ENCODE results near the gene SEMA3C.

The SEMA3C gene

GRCh38 chr7:80960244-80960795 lies 41.5 kb upstream of the SEMA3C start:
- TF ChIP-seq CREB1 (IDR thresholded peaks at IDR 0.05; ENCODE audit: low read depth) (no peak), FOXM1 (IDR thresholded peaks at IDR 0.05; ENCODE audit: borderline replicate concordance, low read depth) (no peak), CEBPB (IDR thresholded peaks at IDR 0.05) (no peak), YY1 (IDR thresholded peaks at IDR 0.05; ENCODE audit: low read depth) (no peak), USF1 (IDR thresholded peaks at IDR 0.05) (no peak), EGR1 (IDR thresholded peaks at IDR 0.05) (no peak), ZBTB7A (IDR thresholded peaks at IDR 0.05; ENCODE audit: low read depth) (no peak), TCF12 (IDR thresholded peaks at IDR 0.05; ENCODE audit: low read depth) (no peak)
- TF ChIP-seq, protein P1, sequence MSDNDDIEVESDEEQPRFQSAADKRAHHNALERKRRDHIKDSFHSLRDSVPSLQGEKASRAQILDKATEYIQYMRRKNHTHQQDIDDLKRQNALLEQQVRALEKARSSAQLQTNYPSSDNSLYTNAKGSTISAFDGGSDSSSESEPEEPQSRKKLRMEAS (IDR thresholded peaks at IDR 0.05), result no peak

DNA sequence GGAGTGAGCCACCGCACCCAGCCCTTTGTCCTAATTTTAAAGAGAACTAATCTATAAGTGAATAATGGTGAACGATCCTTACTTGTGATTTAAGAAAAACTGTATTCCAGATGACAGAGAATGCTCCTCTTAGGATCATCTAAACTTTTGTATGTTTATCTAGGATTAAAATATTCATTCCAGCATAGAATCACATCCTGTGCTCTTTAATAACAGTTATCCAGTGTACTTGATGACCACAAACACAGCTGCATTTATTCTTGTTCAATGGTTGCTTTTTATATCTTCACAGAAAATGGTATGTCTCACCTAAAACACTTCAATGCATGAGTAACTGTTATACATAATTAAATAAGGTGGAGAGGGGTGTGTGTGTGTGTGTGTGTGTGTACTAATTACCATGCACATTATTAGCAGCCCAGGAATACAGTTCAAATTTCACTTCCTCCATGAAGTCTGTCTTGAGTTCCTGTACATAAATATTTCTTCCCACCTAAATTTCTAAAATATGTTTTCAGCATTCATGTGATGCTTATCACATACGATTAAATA lies 38.5 kb upstream of the SEMA3C start:
- TF ChIP-seq NFIC (IDR thresholded peaks at IDR 0.05) (no peak), USF1 (IDR thresholded peaks at IDR 0.05) (no peak), TCF12 (IDR thresholded peaks at IDR 0.05; ENCODE audit: low read depth) (no peak), RAD21 (IDR thresholded peaks at IDR 0.05; ENCODE audit: low read depth) (no peak), EP300 (IDR thresholded peaks at IDR 0.05; ENCODE audit: borderline replicate concordance) (no peak), YY1 (IDR thresholded peaks at IDR 0.05; ENCODE audit: low read depth) (no peak), TEAD4 (IDR thresholded peaks at IDR 0.05) (no peak), CREB1 (IDR thresholded peaks at IDR 0.05; ENCODE audit: low read depth) (no peak), ZBTB7A (IDR thresholded peaks at IDR 0.05; ENCODE audit: low read depth) (no peak), TAF1 (IDR thresholded peaks at IDR 0.05; ENCODE audit: low read depth) (no peak), CEBPB (IDR thresholded peaks at IDR 0.05) (no peak), EGR1 (IDR thresholded peaks at IDR 0.05) (no peak), FOXM1 (IDR thresholded peaks at IDR 0.05; ENCODE audit: borderline replicate concordance, low read depth) (no peak)
- TF ChIP-seq, protein P1 (IDR thresholded peaks at IDR 0.05), result no peak
- TF ChIP-seq, protein P2, sequence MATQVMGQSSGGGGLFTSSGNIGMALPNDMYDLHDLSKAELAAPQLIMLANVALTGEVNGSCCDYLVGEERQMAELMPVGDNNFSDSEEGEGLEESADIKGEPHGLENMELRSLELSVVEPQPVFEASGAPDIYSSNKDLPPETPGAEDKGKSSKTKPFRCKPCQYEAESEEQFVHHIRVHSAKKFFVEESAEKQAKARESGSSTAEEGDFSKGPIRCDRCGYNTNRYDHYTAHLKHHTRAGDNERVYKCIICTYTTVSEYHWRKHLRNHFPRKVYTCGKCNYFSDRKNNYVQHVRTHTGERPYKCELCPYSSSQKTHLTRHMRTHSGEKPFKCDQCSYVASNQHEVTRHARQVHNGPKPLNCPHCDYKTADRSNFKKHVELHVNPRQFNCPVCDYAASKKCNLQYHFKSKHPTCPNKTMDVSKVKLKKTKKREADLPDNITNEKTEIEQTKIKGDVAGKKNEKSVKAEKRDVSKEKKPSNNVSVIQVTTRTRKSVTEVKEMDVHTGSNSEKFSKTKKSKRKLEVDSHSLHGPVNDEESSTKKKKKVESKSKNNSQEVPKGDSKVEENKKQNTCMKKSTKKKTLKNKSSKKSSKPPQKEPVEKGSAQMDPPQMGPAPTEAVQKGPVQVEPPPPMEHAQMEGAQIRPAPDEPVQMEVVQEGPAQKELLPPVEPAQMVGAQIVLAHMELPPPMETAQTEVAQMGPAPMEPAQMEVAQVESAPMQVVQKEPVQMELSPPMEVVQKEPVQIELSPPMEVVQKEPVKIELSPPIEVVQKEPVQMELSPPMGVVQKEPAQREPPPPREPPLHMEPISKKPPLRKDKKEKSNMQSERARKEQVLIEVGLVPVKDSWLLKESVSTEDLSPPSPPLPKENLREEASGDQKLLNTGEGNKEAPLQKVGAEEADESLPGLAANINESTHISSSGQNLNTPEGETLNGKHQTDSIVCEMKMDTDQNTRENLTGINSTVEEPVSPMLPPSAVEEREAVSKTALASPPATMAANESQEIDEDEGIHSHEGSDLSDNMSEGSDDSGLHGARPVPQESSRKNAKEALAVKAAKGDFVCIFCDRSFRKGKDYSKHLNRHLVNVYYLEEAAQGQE (IDR thresholded peaks at IDR 0.05; ENCODE audit: low read depth), result no peak

DNA sequence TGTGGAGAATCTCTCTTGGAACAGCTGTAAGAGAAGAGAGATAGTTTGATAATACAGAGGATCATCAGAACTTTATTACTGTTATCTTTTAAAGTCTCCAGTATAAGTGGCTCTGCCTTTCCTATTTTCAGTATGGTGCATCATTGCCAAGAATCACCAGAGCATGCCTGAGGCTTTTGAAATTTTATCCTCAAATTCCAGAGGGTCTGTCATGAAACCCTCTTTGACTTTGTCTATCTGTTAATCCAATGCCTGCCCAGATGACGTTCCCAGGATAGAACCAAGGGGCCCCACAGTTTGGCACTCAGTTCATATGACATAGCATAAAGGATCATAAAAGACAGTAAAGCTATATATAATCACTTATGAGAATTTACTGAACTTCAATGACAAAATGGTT lies 35.3 kb upstream of the SEMA3C start:
- TF ChIP-seq TEAD4 (IDR thresholded peaks at IDR 0.05), result peak; percentile 19; the same call in 1 of the 2 replicates
- peak; percentile 41 for TF ChIP-seq NFIC (IDR thresholded peaks at IDR 0.05)
- no peak for TF ChIP-seq EP300 (IDR thresholded peaks at IDR 0.05; ENCODE audit: borderline replicate concordance)

GRCh38 chr7:80950550-80950967 lies 31.7 kb upstream of the SEMA3C start:
- TF ChIP-seq, protein P2 (IDR thresholded peaks at IDR 0.05; ENCODE audit: low read depth), result no peak
- no peak for TF ChIP-seq EGR1 (IDR thresholded peaks at IDR 0.05)
- no peak for TF ChIP-seq TCF12 (IDR thresholded peaks at IDR 0.05; ENCODE audit: low read depth)
- no peak for TF ChIP-seq NFIC (IDR thresholded peaks at IDR 0.05)
- TF ChIP-seq, protein P1 (IDR thresholded peaks at IDR 0.05), result no peak
- no peak for TF ChIP-seq ZBTB7A (IDR thresholded peaks at IDR 0.05; ENCODE audit: low read depth)
- TF ChIP-seq CEBPB (IDR thresholded peaks at IDR 0.05), result no peak
- TF ChIP-seq RAD21 (IDR thresholded peaks at IDR 0.05; ENCODE audit: low read depth), result no peak
- no peak for TF ChIP-seq CREB1 (IDR thresholded peaks at IDR 0.05; ENCODE audit: low read depth)
- TF ChIP-seq EP300 (IDR thresholded peaks at IDR 0.05; ENCODE audit: borderline replicate concordance), result no peak
- no peak for TF ChIP-seq TEAD4 (IDR thresholded peaks at IDR 0.05)
- TF ChIP-seq FOXM1 (IDR thresholded peaks at IDR 0.05; ENCODE audit: borderline replicate concordance, low read depth), result no peak
- no peak for TF ChIP-seq YY1 (IDR thresholded peaks at IDR 0.05; ENCODE audit: low read depth)
- TF ChIP-seq TAF1 (IDR thresholded peaks at IDR 0.05; ENCODE audit: low read depth), result no peak
- TF ChIP-seq USF1 (IDR thresholded peaks at IDR 0.05), result no peak

DNA sequence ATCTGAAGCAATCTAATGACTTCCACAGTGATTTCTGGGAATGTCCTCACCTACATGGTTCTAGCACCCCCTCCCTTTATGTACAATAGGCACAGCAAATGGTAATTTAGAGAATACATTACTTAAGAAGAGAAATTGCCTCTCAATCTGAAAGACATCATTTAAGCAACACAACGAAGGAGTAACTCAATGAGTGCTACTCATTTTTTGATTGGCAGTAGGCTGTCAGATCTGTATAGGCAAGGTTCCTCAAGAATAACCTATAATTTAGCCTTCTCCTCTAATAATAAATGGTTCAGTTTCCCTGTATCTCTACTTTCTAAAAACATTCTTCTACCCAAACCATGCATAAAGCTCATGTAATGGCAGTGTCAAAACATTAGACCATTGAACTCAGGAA lies 30.6 kb upstream of the SEMA3C start:
- TF ChIP-seq, protein P2 (IDR thresholded peaks at IDR 0.05; ENCODE audit: low read depth), result no peak
- TF ChIP-seq ZBTB7A (IDR thresholded peaks at IDR 0.05; ENCODE audit: low read depth), result no peak
- TF ChIP-seq USF1 (IDR thresholded peaks at IDR 0.05), result no peak
- TF ChIP-seq NFIC (IDR thresholded peaks at IDR 0.05), result no peak
- TF ChIP-seq CREB1 (IDR thresholded peaks at IDR 0.05; ENCODE audit: low read depth), result no peak
- no peak for TF ChIP-seq EGR1 (IDR thresholded peaks at IDR 0.05)
- TF ChIP-seq FOXM1 (IDR thresholded peaks at IDR 0.05; ENCODE audit: borderline replicate concordance, low read depth), result no peak
- no peak for TF ChIP-seq RAD21 (IDR thresholded peaks at IDR 0.05; ENCODE audit: low read depth)
- no peak for TF ChIP-seq YY1 (IDR thresholded peaks at IDR 0.05; ENCODE audit: low read depth)
- no peak for TF ChIP-seq TCF12 (IDR thresholded peaks at IDR 0.05; ENCODE audit: low read depth)
- no peak for TF ChIP-seq EP300 (IDR thresholded peaks at IDR 0.05; ENCODE audit: borderline replicate concordance)
- TF ChIP-seq CEBPB (IDR thresholded peaks at IDR 0.05), result no peak
- TF ChIP-seq TEAD4 (IDR thresholded peaks at IDR 0.05), result no peak
- no peak for TF ChIP-seq TAF1 (IDR thresholded peaks at IDR 0.05; ENCODE audit: low read depth)
- TF ChIP-seq, protein P1 (IDR thresholded peaks at IDR 0.05), result no peak

All from Ishikawa (cell line).